Activated naive CD4-positive, alpha-beta T cell treated with anti-CD3 and anti-CD28 coated beads for 36 hours (primary cell): ENCODE results near the gene MRPL18. TPM values are rescaled to one million over a fixed set of nuclear protein-coding genes. Genes with fewer than 3 reads are reported as not detected.
"Not testable (repeated sequence)": the region's sequence is repeated elsewhere in the genome, so short reads cannot be mapped to it uniquely, and the experiment has no call there.

ENCODE experiments used
- CTCF ChIA-PET: fragments of 350-600 bp; sonication (Branson Sonifier 250); formaldehyde crosslinking; loops from one replicate; lab custom pipeline; 2021; ENCODE audit warnings: antibody characterized with exemption; lab: Charles Lee
- DNase-seq: peaks from one replicate; pipeline ENCODE4 v3.0.0-alpha.2; 2020
- H3K27ac Mint-ChIP-seq: one replicate; pipeline ENCODE4 v1.8.0; 2021; ENCODE audit warnings: mild to moderate bottlenecking, mixed read lengths
- H3K27me3 Mint-ChIP-seq: one replicate; pipeline ENCODE4 v1.8.0; 2021; ENCODE audit warnings: low read depth, mixed read lengths
- H3K36me3 Mint-ChIP-seq: one replicate; pipeline ENCODE4 v1.8.0; 2021; ENCODE audit warnings: low read depth, mixed read lengths
- H3K4me1 Mint-ChIP-seq: one replicate; pipeline ENCODE4 v1.8.0; 2021; ENCODE audit warnings: low read depth, mixed read lengths
- H3K4me3 Mint-ChIP-seq: one replicate; pipeline ENCODE4 v1.8.0; 2021; ENCODE audit warnings: mild to moderate bottlenecking, moderate library complexity, mixed read lengths
- H3K9me3 Mint-ChIP-seq: one replicate; pipeline ENCODE4 v1.8.0; 2021; ENCODE audit warnings: mixed read lengths
- intact Hi-C: fragments of 100-400 bp; cut with micrococcal nuclease; formaldehyde crosslinking; loops from one replicate; pipeline ENCODE4 v1.15.1; 2023
- total RNA-seq, 2 experiments: library from RNA; stranded (reverse); gene quantifications; one replicate each; pipeline ENCODE4 v1.2.3, GENCODE V29; 2021

Gene MRPL18
- 10 to 100 TPM; 65.1 to 75.8 TPM for total RNA-seq

DNA sequence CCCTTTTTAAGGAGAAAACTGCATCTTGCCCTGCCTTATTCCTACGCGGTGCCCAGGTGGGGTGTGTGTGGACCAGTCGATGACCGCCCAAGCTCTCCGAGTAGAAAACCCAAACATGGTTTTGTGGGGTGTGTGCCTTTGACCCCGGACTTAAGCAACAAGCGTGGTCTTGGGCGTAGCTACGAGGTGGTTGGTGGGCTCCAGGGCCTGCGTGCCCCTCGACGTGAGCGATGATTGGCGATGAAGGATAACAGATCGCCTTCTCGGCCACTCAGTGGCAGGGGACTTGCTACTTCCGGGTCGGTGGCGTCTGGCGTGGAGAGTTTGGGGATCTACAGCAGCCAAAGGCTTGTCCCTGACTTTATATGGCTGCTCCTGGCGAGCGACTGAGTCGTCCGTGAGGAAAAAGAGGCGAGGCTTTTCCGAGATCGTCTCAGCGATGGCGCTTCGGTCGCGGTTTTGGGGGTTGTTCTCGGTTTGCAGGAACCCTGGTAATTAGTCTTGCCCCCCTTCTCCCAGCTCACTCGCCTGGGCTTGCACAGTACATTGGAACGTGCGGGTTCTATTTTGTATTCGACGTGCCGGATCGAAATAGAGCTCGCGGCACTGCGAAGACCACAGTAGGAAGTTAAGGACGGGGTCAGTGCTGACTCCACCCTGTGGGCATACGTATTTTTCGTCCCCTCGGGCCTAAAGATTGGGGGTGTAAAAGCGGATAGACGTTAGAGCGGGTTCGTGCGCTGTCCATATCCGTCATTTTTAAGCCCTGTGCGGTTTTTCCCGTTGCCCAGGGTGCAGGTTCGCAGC is at the start of gene MRPL18:
TSS of gene MRPL18 (plus strand) at position 319 of the 807 bp plus-strand sequence. CDS start at position 440, 121 bp downstream.
- intact Hi-C loops: loop anchor here (2.0 kb wide), 1 partner anchor 30 kb away; no protein-coding TSS in a partner anchor
- CTCF ChIA-PET: interaction anchor here (0.7 to 4.7 kb wide), 9 partner anchors 17 to 136 kb away, joined by 3 to 25 read pairs (median 3); partner anchors contain the start of genes SOD2 and WTAP
- Mint-ChIP-seq H3K9me3 (no peaks in the 10 kb centered on the region), H3K4me3 (peak within 1 kb of the TSS; percentile 99), H3K27ac (peak within 1 kb of the TSS; percentile 98), H3K36me3 (peaks cover 55% of the 10 kb centered on the region), H3K27me3 (no peaks in the 10 kb centered on the region), H3K4me1 (peaks cover 63% of the 10 kb centered on the region)
- peak; percentile 95 for DNase-seq

DNA sequence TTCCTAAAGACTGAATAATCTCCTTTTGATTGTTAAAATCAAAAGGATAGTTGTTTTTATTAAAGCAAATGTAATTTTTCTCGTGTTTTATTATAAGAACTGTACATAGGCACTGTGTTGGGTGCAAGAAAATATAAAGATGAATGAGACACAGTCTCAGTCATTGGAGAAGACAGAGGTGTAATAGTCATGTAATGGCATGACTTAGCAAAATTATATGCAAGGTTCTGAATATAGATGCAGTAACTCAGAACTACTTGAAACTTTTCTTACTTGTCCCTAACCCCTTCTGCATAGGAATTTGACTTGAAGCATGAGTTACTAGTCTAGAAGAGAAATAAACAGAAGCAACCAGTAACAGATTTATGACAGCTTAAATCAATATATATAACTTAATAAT is 48.1 kb upstream of the MRPL18 start:
- peaks cover 50% of the 10 kb centered on the region for H3K36me3 Mint-ChIP-seq
- CTCF ChIA-PET: interaction anchor here (1.1 kb wide), 1 partner anchor 10 kb away, joined by 3 read pairs; no protein-coding TSS in a partner anchor
- intact Hi-C loops: no loop called here

DNA sequence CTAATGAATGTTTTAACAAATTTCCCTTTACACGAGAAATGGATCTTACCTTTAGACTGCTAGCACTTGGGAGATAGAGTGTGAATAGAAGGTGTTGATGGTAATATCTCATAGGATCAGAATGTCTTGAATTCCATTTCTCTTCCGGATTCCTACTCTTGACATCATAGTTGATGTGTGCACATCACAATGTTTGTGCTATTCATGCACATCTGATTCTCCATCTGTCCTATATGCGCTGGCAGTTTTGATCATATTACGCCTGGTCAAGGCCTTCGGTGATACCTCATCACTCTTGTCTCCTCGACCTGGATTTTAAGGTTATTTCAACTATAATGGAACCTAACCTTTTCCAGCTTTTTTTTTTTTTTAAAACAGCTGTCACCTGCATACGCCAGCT is 45.2 kb upstream of the MRPL18 start:
- Mint-ChIP-seq H3K9me3 (no peaks in the 10 kb centered on the region), H3K27ac (peak overlapping the region; percentile 14), H3K36me3 (peaks cover 59% of the 10 kb centered on the region), H3K4me1 (peaks cover 34% of the 10 kb centered on the region), H3K27me3 (no peaks in the 10 kb centered on the region), H3K4me3 (no peak overlapping the region)
- CTCF ChIA-PET: no interaction called here
- no peak for DNase-seq
- intact Hi-C loops: loop anchor here (2.0 kb wide), 1 partner anchor 16 kb away; no protein-coding TSS in a partner anchor

More for the DNA sequence above, 48.1 kb upstream of the MRPL18 start:
- peaks cover 39% of the 10 kb centered on the region for H3K4me1 Mint-ChIP-seq
- H3K27me3 Mint-ChIP-seq: no peaks in the 10 kb centered on the region
- H3K27ac Mint-ChIP-seq: peak overlapping the region; percentile 36
- no peaks in the 10 kb centered on the region for H3K9me3 Mint-ChIP-seq
- DNase-seq: no peak
- H3K4me3 Mint-ChIP-seq: no peak overlapping the region

DNA sequence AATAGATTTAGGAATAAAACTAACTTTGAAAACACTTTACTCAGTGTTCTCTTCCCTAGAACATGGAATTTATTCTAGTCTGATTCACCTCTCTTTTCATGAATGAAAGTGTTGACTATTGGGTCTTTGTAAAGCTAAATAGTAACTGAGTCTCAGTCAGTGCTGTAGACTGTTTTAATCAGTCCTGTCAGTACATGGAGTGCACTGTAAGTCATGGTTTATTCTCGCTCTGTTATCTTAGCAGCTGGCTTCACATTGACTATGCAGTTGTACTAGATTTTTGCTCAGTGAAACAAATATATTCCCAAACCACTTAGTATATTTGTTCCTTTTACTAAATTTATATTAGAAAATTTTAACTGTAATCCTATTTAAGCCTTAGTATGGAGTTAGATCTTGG is 43.5 kb upstream of the MRPL18 start:
- CTCF ChIA-PET: interaction anchor here (1.4 to 1.5 kb wide), 2 partner anchors 10 to 56 kb away, joined by 3 to 4 read pairs; no protein-coding TSS in a partner anchor
- no peaks in the 10 kb centered on the region for H3K27me3 Mint-ChIP-seq
- no peak overlapping the region for H3K27ac Mint-ChIP-seq
- no peak for DNase-seq
- peaks cover 27% of the 10 kb centered on the region for H3K4me1 Mint-ChIP-seq
- H3K4me3 Mint-ChIP-seq: no peak overlapping the region
- no peaks in the 10 kb centered on the region for H3K9me3 Mint-ChIP-seq
- H3K36me3 Mint-ChIP-seq: peaks cover 52% of the 10 kb centered on the region
- intact Hi-C loops: no loop called here

DNA sequence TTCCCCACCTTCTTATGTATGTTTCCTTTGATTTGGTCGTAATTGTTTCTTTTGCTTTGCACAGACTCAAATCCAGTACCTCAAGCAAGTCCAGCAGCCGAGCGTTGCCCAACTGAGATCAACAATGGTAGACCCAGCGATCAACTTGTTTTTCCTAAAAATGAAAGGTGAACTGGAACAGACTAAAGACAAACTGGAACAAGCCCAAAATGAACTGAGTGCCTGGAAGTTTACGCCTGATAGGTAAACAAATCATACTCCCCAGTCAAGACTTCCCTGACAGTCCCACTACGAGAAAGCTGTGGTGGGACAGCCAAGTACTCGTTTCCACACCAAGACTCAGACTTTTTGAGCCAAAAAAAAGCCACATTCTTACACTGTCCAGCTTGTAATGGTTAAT is 42.1 kb upstream of the MRPL18 start:
- intact Hi-C loops, DNase-seq, H3K4me3 Mint-ChIP-seq, CTCF ChIA-PET, H3K9me3 Mint-ChIP-seq, H3K27me3 Mint-ChIP-seq: not testable (repeated sequence)
- peaks cover 47% of the 10 kb centered on the region for H3K36me3 Mint-ChIP-seq
- H3K4me1 Mint-ChIP-seq: peaks cover 27% of the 10 kb centered on the region
- peak overlapping the region; percentile 41 for H3K27ac Mint-ChIP-seq

DNA sequence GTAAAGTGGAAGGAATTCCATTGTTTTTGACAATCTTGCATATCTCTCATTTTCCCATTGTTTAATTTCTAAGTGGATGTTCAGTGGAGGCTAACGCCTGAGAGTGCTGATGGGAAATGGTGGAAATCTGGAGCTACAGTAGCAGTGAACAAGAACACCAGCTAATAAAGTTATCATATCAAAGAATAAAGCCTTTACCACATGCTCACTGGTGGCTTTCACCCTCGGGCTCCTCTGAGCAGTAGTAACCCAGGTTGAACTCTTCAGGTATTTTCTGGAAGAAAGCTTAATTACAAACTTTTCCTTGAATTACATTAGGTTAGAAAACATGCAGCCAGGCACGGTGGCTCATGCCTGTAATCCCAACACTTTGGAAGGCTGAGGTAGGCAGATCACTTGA is 38.8 kb upstream of the MRPL18 start:
- CTCF ChIA-PET: interaction anchor here (0.9 to 1.4 kb wide), 2 partner anchors 13 to 38 kb away, joined by 3 read pairs; partner anchors contain the start of gene TCP1
- intact Hi-C loops: loop anchor here (5.0 kb wide), 1 partner anchor 36 kb away; the partner anchor contains the start of gene TCP1

DNA sequence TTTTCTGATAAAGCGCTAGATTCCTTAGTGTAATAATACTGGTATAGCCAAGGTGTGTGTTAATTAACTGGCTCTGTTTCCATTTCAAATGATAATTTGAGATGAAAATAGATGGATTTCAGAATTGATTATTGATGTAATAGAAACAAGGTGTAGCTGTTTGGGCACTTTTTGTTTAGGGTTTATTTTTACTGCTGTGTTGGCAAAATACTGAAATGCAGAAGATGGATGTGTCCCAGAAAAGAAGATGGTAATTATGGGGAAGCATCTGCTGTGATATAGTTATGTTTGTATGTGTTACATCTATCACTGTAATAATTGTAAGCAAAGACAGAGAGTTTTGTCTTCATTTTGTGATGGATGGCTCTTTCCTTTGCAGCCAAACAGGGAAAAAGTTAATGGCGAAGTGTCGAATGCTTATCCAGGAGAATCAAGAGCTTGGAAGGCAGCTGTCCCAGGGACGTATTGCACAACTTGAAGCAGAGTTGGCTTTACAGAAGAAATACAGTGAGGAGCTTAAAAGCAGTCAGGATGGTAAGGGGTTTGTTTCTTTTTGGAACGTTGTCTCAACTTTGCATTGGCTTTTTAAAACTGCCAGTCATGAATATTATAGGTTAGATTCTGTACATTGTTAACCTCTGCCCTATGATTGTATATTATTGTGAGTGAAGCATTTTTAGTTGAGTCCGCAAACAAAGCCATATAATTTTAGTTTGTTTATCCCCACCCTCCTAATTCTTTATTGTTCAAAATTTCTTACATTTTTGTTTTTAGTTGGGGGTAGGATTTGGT is 37.0 kb upstream of the MRPL18 start:
- Mint-ChIP-seq H3K27ac (peak overlapping the region; percentile 38), H3K9me3 (no peaks in the 10 kb centered on the region), H3K4me1 (peaks cover 14% of the 10 kb centered on the region), H3K4me3 (no peak overlapping the region), H3K36me3 (peaks cover 55% of the 10 kb centered on the region), H3K27me3 (no peaks in the 10 kb centered on the region)
- DNase-seq: no peak
- CTCF ChIA-PET: interaction anchor here (0.7 kb wide), 1 partner anchor 23 kb away, joined by 3 read pairs; no protein-coding TSS in a partner anchor
- intact Hi-C loops: loop anchor here (5.0 kb wide), 1 partner anchor 34 kb away; the partner anchor contains the start of gene TCP1

More for the DNA sequence above, 38.8 kb upstream of the MRPL18 start:
- Mint-ChIP-seq H3K27ac (no peak overlapping the region), H3K27me3 (no peaks in the 10 kb centered on the region), H3K36me3 (peaks cover 42% of the 10 kb centered on the region), H3K4me1 (peaks cover 12% of the 10 kb centered on the region), H3K9me3 (no peaks in the 10 kb centered on the region), H3K4me3 (no peak overlapping the region)
- DNase-seq: no peak

DNA sequence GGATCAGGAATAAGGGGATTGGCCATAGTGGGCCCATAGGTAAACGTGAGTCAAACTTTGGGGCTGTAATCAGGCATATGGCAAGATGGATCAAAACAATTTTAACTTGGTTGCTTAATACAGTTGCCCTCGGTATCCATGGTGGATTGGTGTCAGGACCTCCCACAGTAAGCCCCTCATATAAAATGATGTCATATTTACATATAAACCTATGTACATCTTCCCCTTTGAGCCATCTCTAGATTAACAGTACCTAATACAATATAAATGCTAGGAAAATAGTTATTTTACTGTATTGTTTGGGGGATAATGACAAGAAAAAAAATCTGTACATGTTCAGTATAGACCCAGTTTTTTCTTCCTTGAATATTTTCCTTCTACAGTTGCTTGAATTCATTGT is 35.9 kb upstream of the MRPL18 start:
- no peak for DNase-seq
- H3K27ac Mint-ChIP-seq: no peak overlapping the region
- peaks cover 15% of the 10 kb centered on the region for H3K4me1 Mint-ChIP-seq
- no peaks in the 10 kb centered on the region for H3K27me3 Mint-ChIP-seq
- H3K9me3 Mint-ChIP-seq: no peaks in the 10 kb centered on the region
- H3K4me3 Mint-ChIP-seq: no peak overlapping the region
- peaks cover 51% of the 10 kb centered on the region for H3K36me3 Mint-ChIP-seq
- intact Hi-C loops: loop anchor here (5.0 kb wide), 1 partner anchor 33 kb away; the partner anchor contains the start of gene TCP1
- CTCF ChIA-PET: no interaction called here

DNA sequence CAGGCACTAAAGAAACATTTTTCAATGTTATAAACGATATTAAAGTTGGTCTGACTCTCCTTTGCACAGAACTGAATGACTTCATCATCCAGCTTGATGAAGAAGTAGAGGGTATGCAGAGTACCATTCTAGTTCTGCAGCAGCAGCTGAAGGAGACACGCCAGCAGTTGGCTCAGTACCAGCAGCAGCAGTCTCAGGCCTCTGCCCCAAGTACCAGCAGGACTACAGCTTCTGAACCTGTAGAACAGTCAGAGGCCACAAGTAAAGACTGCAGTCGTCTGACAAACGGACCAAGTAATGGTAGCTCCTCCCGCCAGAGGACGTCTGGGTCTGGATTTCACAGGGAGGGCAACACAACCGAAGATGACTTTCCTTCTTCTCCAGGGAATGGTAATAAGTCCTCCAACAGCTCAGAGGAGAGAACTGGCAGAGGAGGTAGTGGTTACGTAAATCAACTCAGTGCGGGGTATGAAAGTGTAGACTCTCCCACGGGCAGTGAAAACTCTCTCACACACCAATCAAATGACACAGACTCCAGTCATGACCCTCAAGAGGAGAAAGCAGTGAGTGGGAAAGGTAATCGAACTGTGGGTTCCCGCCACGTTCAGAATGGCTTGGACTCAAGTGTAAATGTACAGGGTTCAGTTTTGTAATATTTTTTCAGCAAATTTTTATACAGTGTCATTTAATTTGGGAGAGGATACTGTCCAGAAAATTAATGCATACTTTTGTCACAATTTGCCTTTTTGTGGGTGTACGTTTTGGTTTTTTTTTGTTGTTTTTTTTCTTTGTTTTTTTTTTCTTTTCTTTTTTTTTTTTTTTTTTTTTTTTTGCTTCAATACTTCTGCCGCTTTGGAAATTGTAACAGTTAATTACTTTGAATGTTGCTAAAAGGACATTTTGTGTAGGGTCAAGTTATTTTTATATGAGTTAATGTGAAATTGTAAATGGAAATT is 35.0 kb upstream of the MRPL18 start:
- H3K36me3 Mint-ChIP-seq: peaks cover 49% of the 10 kb centered on the region
- CTCF ChIA-PET: no interaction called here
- intact Hi-C loops: loop anchor here (5.0 kb wide), 1 partner anchor 32 kb away; the partner anchor contains the start of gene TCP1
- no peak for DNase-seq
- H3K9me3 Mint-ChIP-seq: no peaks in the 10 kb centered on the region
- peaks cover 18% of the 10 kb centered on the region for H3K4me1 Mint-ChIP-seq
- H3K4me3 Mint-ChIP-seq: no peak overlapping the region
- no peaks in the 10 kb centered on the region for H3K27me3 Mint-ChIP-seq
- H3K27ac Mint-ChIP-seq: peak overlapping the region; percentile 28

DNA sequence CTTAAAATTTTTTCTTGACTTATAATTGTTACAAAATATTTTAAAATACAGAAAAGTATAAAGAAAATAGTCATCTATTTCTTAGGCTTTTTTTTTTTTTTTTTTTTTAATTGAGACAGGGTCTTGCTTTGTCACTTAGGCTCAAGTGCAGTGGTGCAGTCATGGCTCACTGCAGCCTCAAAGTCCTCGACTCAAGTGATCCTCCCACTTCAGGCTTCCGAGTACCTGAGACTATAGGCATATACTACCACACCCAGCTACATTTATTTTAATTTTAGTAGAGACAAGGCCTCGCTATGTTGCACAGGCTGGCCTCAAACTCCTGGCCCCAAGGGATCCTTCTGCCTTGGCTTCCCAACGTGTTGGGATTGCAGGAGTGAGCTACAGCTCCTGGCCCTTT is 33.8 kb upstream of the MRPL18 start:
- intact Hi-C loops: no loop called here
- Mint-ChIP-seq H3K27me3 (no peaks in the 10 kb centered on the region), H3K36me3 (peaks cover 52% of the 10 kb centered on the region), H3K27ac (peak overlapping the region; percentile 27), H3K4me3 (no peak overlapping the region), H3K9me3 (no peaks in the 10 kb centered on the region), H3K4me1 (peaks cover 28% of the 10 kb centered on the region)
- CTCF ChIA-PET: no interaction called here
- no peak for DNase-seq
